ENCODE data around the gene KRT77.

Gene KRT77

GRCh38 chr12:52691076-52691840 is 12.1 kb downstream of the KRT77 start:
- peak; percentile 23 to 72 (median 52) for DNase-seq

GRCh38 chr12:52690351-52691075 is 12.8 kb downstream of the KRT77 start:
- DNase-seq = peak in 1 of 6 experiments; percentile 19

GRCh38 chr12:52689936-52690335 is 13.4 kb downstream of the KRT77 start:
- DNase-seq = no peak

- no peak for DNase-seq
Measured at GRCh38 chr12:52689239-52689638, 14.1 kb downstream of the KRT77 start.

GRCh38 chr12:52688481-52688880 is 14.8 kb downstream of the KRT77 start:
- no peak for DNase-seq

GRCh38 chr12:52687497-52688385 is 15.6 kb downstream of the KRT77 start:
- DNase-seq = no peak

GRCh38 chr12:52686756-52687487 is 16.4 kb downstream of the KRT77 start:
- DNase-seq = no peak

- no peak for DNase-seq
Measured at GRCh38 chr12:52686063-52686462, 17.3 kb downstream of the KRT77 start.

- DNase-seq = no peak
Measured at GRCh38 chr12:52685406-52685890, 17.9 kb downstream of the KRT77 start.

GRCh38 chr12:52684431-52684830 is 18.9 kb downstream of the KRT77 start:
- DNase-seq = no peak

GRCh38 chr12:52683575-52684300 is 19.6 kb downstream of the KRT77 start:
- DNase-seq = no peak

GRCh38 chr12:52682938-52683574 is 20.3 kb downstream of the KRT77 start:
- DNase-seq = no peak

GRCh38 chr12:52682381-52682660 is 21.0 kb downstream of the KRT77 start:
- DNase-seq = no peak

- DNase-seq = peak; percentile 16 to 72 (median 45)
Measured at GRCh38 chr12:52681526-52682380, 21.6 kb downstream of the KRT77 start.

- no peak for DNase-seq
Measured at GRCh38 chr12:52680363-52680762, 23.0 kb downstream of the KRT77 start, which contains the start of gene KRT1. Gene KRT1, minus strand, starts transcription at chr12:52680407. Its CDS starts 59 bp downstream, at chr12:52680348.

GRCh38 chr12:52679875-52680274 is 23.4 kb downstream of the KRT77 start:
- DNase-seq = no peak

- DNase-seq = no peak
Measured at GRCh38 chr12:52677671-52678070, 25.7 kb downstream of the KRT77 start.

GRCh38 chr12:52677126-52677525 is 26.2 kb downstream of the KRT77 start:
- DNase-seq = no peak

- no peak for DNase-seq
Measured at GRCh38 chr12:52676163-52676562, 27.2 kb downstream of the KRT77 start.

GRCh38 chr12:52675301-52675701 is 28.0 kb downstream of the KRT77 start:
- no peak for DNase-seq
